Hepatocyte (in vitro differentiated cells): Measurements from ENCODE around the gene GJC2. TPM values are rescaled to one million over a fixed set of nuclear protein-coding genes. Genes with fewer than 3 reads are reported as not detected.

Experiments
- DNase-seq: peaks from one replicate; pipeline ENCODE4 v3.0.0-alpha.2; 2016; ENCODE audit warnings: low spot score
- H2AFZ ChIP-seq: fragments of 200-600 bp; sonication (generic); 2 replicates; pipeline ENCODE4 v1.6.0; 2016; ENCODE audit warnings: antibody characterized with exemption, mild to moderate bottlenecking
- H3K27ac ChIP-seq: fragments of 200-600 bp; sonication (generic); 2 replicates; pipeline ENCODE4 v1.5.1; 2016; ENCODE audit warnings: mild to moderate bottlenecking
- H3K27me3 ChIP-seq: fragments of 200-600 bp; sonication (generic); 2 replicates; pipeline ENCODE4 v1.6.1; 2016
- H3K36me3 ChIP-seq: fragments of 200-600 bp; sonication (generic); replicated peaks from 2 replicates; pipeline ENCODE4 v1.5.1; 2016; ENCODE audit warnings: low read depth; ENCODE audit not compliant: insufficient read depth
- H3K4me1 ChIP-seq: fragments of 200-600 bp; sonication (generic); 2 replicates; pipeline ENCODE4 v1.5.1; 2016; ENCODE audit warnings: mild to moderate bottlenecking, moderate library complexity; ENCODE audit not compliant: insufficient read depth
- H3K4me2 ChIP-seq: fragments of 200-600 bp; sonication (generic); 2 replicates; pipeline ENCODE4 v1.6.0; 2016
- H3K4me3 ChIP-seq: fragments of 200-600 bp; sonication (generic); 2 replicates; pipeline ENCODE4 v1.5.1; 2016; ENCODE audit warnings: mild to moderate bottlenecking
- H3K79me2 ChIP-seq: fragments of 200-600 bp; sonication (generic); 2 replicates; pipeline ENCODE4 v1.6.0; 2017; ENCODE audit warnings: mild to moderate bottlenecking
- H3K9me2 ChIP-seq: fragments of 200-600 bp; sonication (generic); replicated peaks from 2 replicates; pipeline ENCODE4 v1.6.0; 2017; ENCODE audit warnings: mild to moderate bottlenecking; ENCODE audit not compliant: insufficient read depth
- H3K9me3 ChIP-seq: fragments of 200-600 bp; sonication (generic); 2 replicates; pipeline ENCODE4 v1.5.1; 2016; ENCODE audit warnings: low read depth, mild to moderate bottlenecking
- H4K20me1 ChIP-seq: fragments of 200-600 bp; sonication (generic); 2 replicates; pipeline ENCODE4 v1.6.0; 2016; ENCODE audit warnings: mild to moderate bottlenecking; ENCODE audit not compliant: insufficient read depth, poor library complexity, severe bottlenecking
- EZH2 ChIP-seq: fragments of 200-600 bp; sonication (generic); IDR thresholded peaks from 2 replicates; pipeline ENCODE4 v1.6.1; 2016; ENCODE audit warnings: antibody characterized with exemption, mild to moderate bottlenecking, borderline replicate concordance
- EZH2phosphoT487 ChIP-seq: fragments of 200-600 bp; sonication (generic); IDR thresholded peaks from one replicate; pipeline ENCODE4 v1.6.1; 2018; ENCODE audit warnings: antibody characterized with exemption, mild to moderate bottlenecking, low read depth, moderate library complexity; ENCODE audit not compliant: unreplicated experiment, severe bottlenecking
- WGBS: methylation state at CpG from one replicate; pipeline ENCODE4 v1.1.6; 2016; ENCODE audit warnings: low lambda C conversion rate; ENCODE audit errors: missing lambda C conversion rate; 5-methylcytosine and 5-hydroxymethylcytosine counted together
- polyA plus RNA-seq: library from polyadenylated mRNA; unstranded; fragments of >200 nt; fragmentation: Nextera tagmentation; extraction: Ambion mirVana; gene quantifications from 2 replicates; pipeline ENCODE4 v1.2.1, GENCODE V29; 2016
- total RNA-seq: library from RNA; depleted of rRNA; stranded (reverse); fragments of >200 nt; gene quantifications from 2 replicates; pipeline ENCODE4 v1.2.3, GENCODE V29; 2014
- TF ChIP-seq, protein P1 (sequence below): fragments of 200-600 bp; sonication (generic); IDR thresholded peaks from 2 replicates; pipeline ENCODE4 v1.5.1; 2016; ENCODE audit warnings: antibody characterized with exemption, mild to moderate bottlenecking; ENCODE audit not compliant: poor library complexity

Gene GJC2
- total and polyA plus RNA-seq, 2 experiments from 2014 or later, result 0.40 to 1.6 TPM

DNA sequence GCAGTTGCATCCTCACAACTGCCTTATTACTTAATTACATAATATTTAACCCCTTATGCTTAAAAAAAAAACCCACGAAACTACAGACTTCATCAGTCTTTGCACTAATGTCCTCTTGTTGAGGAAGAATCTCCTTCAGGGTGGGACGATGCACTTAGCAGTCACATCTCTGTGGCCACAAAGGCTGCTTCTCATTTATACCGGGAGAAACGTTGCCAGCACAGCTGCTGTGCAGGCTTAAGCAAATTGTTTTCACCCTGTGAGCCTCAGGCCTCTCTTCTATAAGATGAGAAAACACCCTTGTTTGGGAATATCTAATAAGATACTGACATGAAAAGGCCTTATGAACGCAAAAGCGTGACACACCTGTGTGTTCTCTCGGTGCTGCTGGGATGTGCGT is 55.2 kb downstream of the GJC2 start:
- H3K27ac ChIP-seq, result no peak overlapping the region
- no peaks in the 10 kb centered on the region for H4K20me1 ChIP-seq
- no peaks in the 10 kb centered on the region for H3K36me3 ChIP-seq
- no peaks in the 10 kb centered on the region for H3K27me3 ChIP-seq
- H2AFZ ChIP-seq, result no peak overlapping the region
- peaks cover 17% of the 10 kb centered on the region for H3K4me1 ChIP-seq
- no peaks in the 10 kb centered on the region for H3K9me2 ChIP-seq
- 67% methylated on average over 8 of the region's 8 CpGs for WGBS
- H3K79me2 ChIP-seq, result no peaks in the 10 kb centered on the region
- DNase-seq, result no peak
- no peaks in the 10 kb centered on the region for H3K9me3 ChIP-seq
- H3K4me3 ChIP-seq, result no peak overlapping the region
- TF ChIP-seq, protein P1, sequence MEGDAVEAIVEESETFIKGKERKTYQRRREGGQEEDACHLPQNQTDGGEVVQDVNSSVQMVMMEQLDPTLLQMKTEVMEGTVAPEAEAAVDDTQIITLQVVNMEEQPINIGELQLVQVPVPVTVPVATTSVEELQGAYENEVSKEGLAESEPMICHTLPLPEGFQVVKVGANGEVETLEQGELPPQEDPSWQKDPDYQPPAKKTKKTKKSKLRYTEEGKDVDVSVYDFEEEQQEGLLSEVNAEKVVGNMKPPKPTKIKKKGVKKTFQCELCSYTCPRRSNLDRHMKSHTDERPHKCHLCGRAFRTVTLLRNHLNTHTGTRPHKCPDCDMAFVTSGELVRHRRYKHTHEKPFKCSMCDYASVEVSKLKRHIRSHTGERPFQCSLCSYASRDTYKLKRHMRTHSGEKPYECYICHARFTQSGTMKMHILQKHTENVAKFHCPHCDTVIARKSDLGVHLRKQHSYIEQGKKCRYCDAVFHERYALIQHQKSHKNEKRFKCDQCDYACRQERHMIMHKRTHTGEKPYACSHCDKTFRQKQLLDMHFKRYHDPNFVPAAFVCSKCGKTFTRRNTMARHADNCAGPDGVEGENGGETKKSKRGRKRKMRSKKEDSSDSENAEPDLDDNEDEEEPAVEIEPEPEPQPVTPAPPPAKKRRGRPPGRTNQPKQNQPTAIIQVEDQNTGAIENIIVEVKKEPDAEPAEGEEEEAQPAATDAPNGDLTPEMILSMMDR, result no peak
- H3K4me2 ChIP-seq, result no peak overlapping the region

DNA sequence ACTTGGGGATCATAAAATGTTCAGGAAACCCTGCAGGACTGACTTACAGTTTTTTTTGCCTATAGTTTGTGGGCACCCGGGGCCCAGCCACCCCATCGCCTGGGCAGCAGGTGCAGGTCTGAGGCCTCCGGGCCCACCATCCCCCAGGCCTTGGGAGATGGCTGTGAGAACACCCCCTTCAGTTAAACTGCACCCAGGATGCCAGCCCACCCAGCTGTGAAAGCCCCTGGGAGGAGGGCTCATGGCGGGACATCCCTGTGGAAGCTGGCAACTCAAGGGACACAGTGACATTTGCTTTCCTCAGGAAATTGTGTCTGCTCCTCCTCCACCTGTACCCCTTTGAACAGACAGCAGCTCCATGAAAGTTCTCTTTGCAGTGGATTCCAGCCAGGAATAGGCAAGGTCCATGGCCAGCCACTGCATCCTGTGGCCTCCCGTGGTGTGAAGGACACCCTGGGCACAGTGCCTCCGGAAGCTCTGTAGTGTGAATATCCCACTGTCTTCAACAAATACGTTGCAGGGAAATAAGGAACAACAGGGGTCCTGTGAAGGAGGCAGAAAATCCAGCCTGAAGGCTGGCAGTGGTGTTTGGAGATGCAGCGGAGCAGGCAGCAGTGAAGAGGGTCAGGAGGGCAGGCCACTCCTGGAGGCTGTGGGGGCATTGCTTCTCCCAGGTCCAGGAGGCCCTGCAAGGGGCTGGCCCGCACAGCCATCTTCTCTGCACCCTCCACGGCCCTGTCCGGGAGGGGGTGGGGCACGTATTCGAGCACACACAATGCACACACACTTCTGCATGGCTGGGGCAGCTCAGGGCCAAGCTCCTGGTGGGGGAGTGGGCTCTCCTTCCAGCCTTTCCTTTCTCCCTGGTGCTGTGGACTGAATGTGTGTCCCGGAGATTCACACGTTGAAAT is 56.1 kb downstream of the GJC2 start:
- Histone ChIP-seq H3K36me3 (no peaks in the 10 kb centered on the region), H3K9me3 (no peaks in the 10 kb centered on the region), H4K20me1 (no peaks in the 10 kb centered on the region), H3K27ac (peak overlapping the region; percentile 7), H2AFZ (no peak overlapping the region), H3K4me3 (no peak overlapping the region), H3K27me3 (no peaks in the 10 kb centered on the region), H3K79me2 (no peaks in the 10 kb centered on the region), H3K4me1 (peaks cover 21% of the 10 kb centered on the region), H3K9me2 (no peaks in the 10 kb centered on the region), H3K4me2 (no peak overlapping the region)
- no peak for DNase-seq
- no peak for TF ChIP-seq EZH2phosphoT487
- 59% methylated on average over 15 of the region's 15 CpGs for WGBS

GRCh38 chr1:228206582-228207351 is 57.0 kb downstream of the GJC2 start:
- no peak overlapping the region for H2AFZ ChIP-seq
- H3K36me3 ChIP-seq, result no peaks in the 10 kb centered on the region
- no peak overlapping the region for H3K4me3 ChIP-seq
- no peaks in the 10 kb centered on the region for H3K27me3 ChIP-seq
- no peaks in the 10 kb centered on the region for H3K9me3 ChIP-seq
- no peaks in the 10 kb centered on the region for H3K9me2 ChIP-seq
- peak; percentile 37 for DNase-seq
- H3K79me2 ChIP-seq, result no peaks in the 10 kb centered on the region
- no peaks in the 10 kb centered on the region for H4K20me1 ChIP-seq
- H3K4me2 ChIP-seq, result no peak overlapping the region
- WGBS, result 78% methylated on average over 16 of the region's 16 CpGs
- no peak for TF ChIP-seq EZH2
- TF ChIP-seq, protein P1, result no peak
- no peak for TF ChIP-seq EZH2phosphoT487
- no peak overlapping the region for H3K27ac ChIP-seq
- peaks cover 21% of the 10 kb centered on the region for H3K4me1 ChIP-seq

DNA sequence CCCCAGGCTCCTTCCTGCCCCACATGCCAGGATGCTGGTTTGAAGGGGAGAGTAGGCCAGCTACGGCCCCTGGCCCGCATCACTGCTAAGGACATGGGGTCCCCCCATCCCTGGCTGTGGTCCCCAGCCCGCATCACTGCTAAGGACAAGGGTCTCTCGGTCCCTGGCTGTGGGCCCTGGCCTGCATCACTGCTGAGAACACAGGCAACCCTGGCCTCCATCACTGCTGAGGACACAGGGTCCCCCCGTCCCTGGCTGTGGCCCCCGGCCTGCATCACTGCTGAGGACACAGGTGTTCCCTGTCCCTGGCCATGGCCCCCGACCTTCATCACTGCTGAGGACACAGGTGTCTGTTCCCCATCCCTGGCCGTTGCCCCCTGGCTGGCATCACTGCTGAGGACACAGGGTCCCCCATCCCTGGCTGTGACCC is 57.7 kb downstream of the GJC2 start:
- Histone ChIP-seq H3K27me3 (no peaks in the 10 kb centered on the region), H3K4me3 (no peak overlapping the region), H3K9me2 (no peaks in the 10 kb centered on the region), H2AFZ (no peak overlapping the region), H3K36me3 (no peaks in the 10 kb centered on the region), H3K4me2 (no peak overlapping the region), H3K79me2 (no peaks in the 10 kb centered on the region), H4K20me1 (no peaks in the 10 kb centered on the region), H3K4me1 (peaks cover 21% of the 10 kb centered on the region), H3K9me3 (no peaks in the 10 kb centered on the region), H3K27ac (no peak overlapping the region)
- no peak for DNase-seq
- 100% methylated on average over 7 of the region's 8 CpGs for WGBS
- TF ChIP-seq EZH2phosphoT487 (no peak), EZH2 (no peak)
- TF ChIP-seq, protein P1, result no peak
